ENCODE results near the gene KCNMA1.

The KCNMA1 gene

GRCh38 chr10:77191324-77192049 is 446.1 kb downstream of the KCNMA1 start:
- DNase-seq = no peak

DNA sequence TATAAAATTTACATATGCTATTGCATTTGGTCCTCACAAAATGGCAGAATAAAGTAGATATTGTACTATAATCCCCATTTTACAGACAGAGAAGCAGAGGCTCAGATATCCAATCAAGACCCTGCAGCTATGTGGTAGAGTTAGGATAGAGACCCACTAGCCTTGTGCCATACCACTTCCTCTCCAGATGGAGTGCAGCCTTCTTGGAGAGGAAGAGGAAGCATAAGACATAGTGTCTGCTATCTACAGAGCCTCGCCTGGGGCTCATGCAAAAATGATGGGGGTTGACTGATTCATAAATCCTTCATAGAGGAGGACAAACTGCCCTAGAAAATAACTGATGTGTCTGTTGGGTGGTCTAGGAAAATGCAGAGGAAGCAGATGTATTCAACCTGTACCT is 447.3 kb downstream of the KCNMA1 start:
- DNase-seq = no peak

DNA sequence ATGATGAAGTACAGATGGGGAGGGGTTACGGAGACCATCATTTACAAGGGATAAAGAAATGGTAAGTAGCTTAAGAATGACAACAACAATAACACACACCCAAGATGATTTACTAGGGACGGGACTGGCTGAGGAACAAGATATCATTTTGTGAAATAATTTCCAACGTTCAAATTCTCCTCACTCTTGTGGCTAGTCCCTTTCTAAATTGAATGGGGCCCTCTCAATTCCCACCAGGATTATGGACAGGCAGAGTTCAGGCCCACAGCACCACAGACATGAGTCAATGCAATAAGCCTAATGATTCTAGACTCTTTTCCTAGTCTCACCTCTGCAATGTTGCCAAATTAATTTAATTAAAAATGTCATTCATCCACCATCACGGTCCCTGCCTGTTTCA is 448.1 kb downstream of the KCNMA1 start:
- no peak for DNase-seq

GRCh38 chr10:77189075-77189474 is 448.5 kb downstream of the KCNMA1 start:
- no peak for DNase-seq

GRCh38 chr10:77188521-77188920 is 449.1 kb downstream of the KCNMA1 start:
- no peak for DNase-seq

GRCh38 chr10:77188000-77188395 is 449.6 kb downstream of the KCNMA1 start:
- DNase-seq = no peak

GRCh38 chr10:77187376-77187999 is 450.1 kb downstream of the KCNMA1 start:
- no peak for DNase-seq

DNA sequence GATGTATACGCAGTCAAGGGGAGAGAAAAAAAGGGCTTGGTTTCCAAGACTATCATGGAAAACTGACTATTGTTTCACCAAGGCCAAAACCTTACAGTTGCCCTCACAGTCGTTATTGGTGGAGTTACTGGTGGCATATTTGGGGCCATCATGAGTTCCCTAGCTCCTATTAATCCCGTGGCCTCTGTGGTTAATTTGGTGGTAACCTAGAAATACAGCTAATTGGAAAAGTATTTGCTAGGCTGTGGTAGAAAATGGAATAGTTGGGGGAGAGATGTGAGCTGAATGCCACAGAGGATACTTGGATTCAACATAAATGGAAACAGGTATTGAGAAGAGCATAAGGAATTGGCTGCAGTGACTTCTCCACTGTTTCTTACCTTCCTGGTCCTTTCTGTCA is 450.7 kb downstream of the KCNMA1 start:
- DNase-seq = no peak

DNA sequence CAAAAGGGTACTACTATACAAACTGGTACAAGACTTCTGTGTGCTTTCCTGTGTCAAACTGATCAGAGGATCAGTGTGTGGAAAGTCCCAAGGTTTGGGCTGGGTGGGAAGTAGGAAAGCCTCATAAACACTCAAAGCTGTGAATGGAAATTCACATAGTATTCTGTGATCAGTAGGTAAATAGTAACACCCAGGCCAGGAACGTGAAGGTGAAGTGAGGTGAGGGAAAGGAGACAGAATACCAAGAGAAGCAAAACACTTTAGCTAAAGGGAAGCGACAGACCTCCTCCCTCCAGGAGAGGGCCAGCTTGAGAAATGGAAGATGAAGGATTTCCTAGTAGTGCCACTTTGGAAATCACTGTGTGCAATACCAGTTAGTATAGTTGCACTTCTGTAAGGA is 451.9 kb downstream of the KCNMA1 start:
- DNase-seq = no peak

GRCh38 chr10:77182803-77183202 is 454.8 kb downstream of the KCNMA1 start:
- no peak for DNase-seq

GRCh38 chr10:77180794-77181193 is 456.8 kb downstream of the KCNMA1 start:
- no peak for DNase-seq

DNA sequence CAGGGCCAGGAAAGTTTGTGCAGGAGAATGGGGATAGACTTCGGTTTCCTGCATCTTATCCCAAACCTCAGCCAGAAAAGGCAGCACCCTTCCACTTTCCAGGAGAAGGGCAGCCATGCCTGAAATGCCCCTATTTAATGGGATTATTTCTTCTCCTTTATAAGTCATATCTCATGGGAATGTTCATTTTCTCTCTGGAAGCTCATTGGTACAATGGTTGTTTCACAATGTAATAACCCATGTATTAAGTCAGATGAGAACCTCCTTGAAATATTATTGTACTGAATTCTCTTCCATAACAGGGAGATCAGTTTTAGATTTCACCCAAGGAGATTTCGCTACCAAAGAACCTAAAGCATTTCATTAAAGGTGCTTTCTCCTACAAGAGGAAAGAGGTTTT is 457.5 kb downstream of the KCNMA1 start:
- no peak for DNase-seq

DNA sequence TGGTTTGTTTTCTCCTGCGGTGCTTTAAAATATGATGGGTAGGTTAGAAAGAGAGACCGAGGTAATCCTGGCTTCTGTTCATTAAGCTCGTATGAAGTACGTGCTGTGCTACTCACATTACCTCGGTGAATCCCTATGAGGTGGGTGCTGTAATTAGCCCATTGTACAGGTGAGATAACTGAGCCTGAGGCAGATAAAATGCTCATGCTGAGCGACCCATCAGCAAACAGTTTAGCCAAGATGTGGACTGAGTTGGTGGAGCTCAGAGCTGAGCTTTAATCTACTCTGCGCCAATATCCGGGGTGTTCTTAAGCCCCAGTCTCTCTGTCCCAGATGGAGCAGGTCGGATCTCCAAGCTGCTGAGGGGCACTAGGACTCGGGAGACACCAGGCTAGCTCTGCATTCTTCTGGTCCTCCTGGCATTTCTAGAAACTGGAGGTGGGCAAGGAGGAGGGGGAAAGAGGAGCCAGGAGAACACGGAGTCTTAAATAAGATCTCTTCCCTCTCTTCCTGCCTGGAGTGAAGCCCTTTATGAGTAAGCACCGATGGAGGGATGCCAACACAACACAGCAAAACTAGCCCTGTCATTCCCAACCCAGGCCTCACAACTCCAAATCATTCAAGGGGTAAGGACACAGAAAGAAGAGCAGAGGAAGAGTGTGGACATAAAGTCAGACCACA is 458.5 kb downstream of the KCNMA1 start:
- DNase-seq = no peak

DNA sequence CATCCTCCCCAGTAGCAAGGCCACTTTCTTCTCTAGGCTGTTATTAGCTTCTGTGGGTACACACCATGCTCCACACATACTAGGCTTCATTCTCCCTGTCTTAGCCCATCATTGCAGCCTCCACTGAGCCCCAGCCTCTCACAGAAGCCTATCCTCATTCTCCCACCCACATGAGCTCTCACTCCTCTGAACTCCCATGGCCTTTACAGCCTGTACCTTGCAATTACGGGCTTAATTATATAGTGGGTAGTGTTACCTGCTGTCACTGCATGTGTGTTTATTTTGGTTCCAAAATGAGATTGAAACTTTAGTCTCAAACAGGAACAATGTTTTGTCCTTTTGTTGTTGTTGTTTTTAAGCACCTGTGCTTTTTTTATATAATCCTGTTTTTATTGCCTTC is 460.0 kb downstream of the KCNMA1 start:
- no peak for DNase-seq

GRCh38 chr10:77177161-77177560 is 460.4 kb downstream of the KCNMA1 start:
- no peak for DNase-seq

DNA sequence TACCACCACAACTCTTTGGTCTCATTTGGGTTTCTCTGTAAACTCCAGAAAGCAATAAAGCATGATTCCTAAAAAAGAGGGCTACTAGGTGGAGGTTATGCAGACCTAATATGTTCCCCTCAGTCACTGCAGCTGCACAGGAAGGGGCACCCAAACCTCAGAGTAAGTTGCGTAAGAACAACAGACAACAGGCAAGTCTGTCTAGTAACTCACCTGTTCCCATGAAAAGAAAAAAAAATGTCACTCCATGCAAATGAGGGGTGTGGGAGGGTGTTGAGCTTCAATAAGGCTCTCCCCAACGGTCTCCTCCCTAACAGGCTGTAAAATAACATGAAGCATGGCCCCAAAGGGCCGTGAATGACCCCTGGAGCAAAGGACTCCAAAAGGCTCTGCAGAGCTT is 461.4 kb downstream of the KCNMA1 start:
- no peak for DNase-seq

DNA sequence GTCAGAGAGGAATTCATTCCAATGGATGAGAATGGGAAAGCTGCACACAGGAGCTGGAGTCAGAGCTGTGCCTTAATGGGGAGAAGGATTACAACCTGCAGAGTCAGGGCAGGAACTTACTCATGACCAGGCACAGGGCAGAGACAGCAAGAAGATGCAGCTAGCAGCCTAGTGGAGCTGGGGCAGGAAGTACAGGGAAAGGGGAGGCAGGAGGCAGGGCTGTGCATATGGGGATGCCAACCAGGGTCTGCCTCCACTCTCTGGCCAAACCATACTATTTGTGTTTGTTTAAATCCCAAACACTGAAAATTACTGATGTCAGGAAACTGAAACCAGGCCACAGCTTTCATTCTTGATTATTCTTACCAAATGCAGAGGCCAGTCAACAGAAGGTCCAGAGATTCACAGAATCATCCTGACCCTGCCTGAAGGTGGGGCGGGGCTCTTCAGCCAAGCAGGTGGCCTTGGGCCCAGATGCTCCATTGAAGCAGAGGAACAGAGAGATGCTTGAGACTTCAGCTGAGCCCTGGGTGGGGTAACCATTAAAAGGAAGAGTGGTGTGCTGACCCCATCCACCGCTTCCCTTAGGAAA is 461.9 kb downstream of the KCNMA1 start:
- no peak for DNase-seq

- peak; percentile 85 for DNase-seq
Observed at GRCh38 chr10:77173615-77174461, 463.8 kb downstream of the KCNMA1 start.

- DNase-seq = no peak
Observed at GRCh38 chr10:77172086-77172485, 465.5 kb downstream of the KCNMA1 start.

DNA sequence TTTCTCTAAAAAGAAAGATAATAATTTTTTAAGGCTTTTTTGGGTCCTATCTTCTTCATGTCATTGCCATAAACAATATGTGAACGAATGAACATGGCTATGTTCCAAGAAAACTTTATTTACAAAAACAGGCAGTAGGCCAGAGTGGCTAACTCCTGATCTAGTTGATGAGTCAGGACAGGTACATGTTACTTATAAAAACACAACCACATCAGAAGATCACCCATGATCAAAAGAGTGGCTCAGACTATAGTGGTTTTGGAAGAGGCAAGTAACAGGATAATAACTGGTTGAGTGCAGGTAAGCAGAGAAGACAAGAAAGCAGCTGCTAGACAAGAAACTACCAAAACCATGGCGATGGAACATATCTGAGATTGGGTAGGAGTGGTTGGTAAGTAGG is 468.7 kb downstream of the KCNMA1 start:
- DNase-seq = no peak

DNA sequence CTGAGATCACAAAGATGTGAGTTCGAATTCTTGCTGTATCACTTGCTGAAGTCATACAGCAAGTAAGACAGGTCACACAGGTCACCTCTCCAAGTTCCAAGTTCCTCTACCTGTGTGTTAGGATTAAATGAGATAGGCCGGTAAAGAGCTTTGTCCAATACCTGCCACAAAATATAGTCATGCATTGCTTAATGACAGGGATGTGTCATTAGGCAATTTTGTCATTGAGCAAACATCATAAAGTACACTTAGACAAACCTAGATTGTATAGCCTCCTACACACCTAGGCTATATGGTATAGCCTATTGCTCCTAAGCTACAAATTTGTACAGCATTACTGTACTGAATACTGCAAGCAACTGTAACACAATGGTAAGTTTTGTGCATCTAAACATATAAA is 469.4 kb downstream of the KCNMA1 start:
- no peak for DNase-seq

GRCh38 chr10:77165445-77166208 is 472.0 kb downstream of the KCNMA1 start:
- DNase-seq = peak; percentile 43

Measured in stimulated activated CD8-positive, alpha-beta memory T cell treated with anti-CD3 and anti-CD28 coated beads, Interleukin-4, amount 100 ng/mL, for 48 hours (primary cell).